Transverse colon (tissue), 4 donors: ENCODE measurements around the gene ARPC1B. TPM values are rescaled to one million over a fixed set of nuclear protein-coding genes. Genes with fewer than 3 reads are reported as not detected.
A peak's percentile ranks its signal among the peaks of the same experiment; 100 is the strongest.

Experiments used
- DNase-seq: peaks from one replicate; pipeline ENCODE4 v3.0.0-alpha.2; 2019
- H3K27ac ChIP-seq, 4 donors: fragments of 200-600 bp; sonication (generic); 2 replicates each; pipeline ENCODE4 v1.5.1; 2016 to 2018; ENCODE audit warnings: inconsistent platforms in 4 of 4
- H3K27me3 ChIP-seq: fragments of 200-600 bp; sonication (generic); 2 replicates; pipeline ENCODE4 v1.5.1; 2017; ENCODE audit warnings: inconsistent platforms
- H3K36me3 ChIP-seq, 4 donors: fragments of 200-600 bp; sonication (generic); 2 replicates each; pipeline ENCODE4 v1.5.1; 2017 to 2019; ENCODE audit warnings: inconsistent platforms in 4 of 4
- H3K4me1 ChIP-seq, 4 donors: fragments of 200-600 bp; sonication (generic); 2 replicates each; pipeline ENCODE4 v1.5.1; 2017 to 2020; ENCODE audit warnings: inconsistent platforms in 4 of 4
- H3K4me3 ChIP-seq, 4 donors: fragments of 200-600 bp; sonication (generic); 1 replicate in 1 of 4; 2 replicates in 3 of 4; pipeline versions ENCODE4 v1.5.1 to v1.6.1; 2017 to 2019; ENCODE audit warnings: inconsistent platforms in 4 of 4
- H3K9me3 ChIP-seq, 2 donors: fragments of 200-600 bp; sonication (generic); 2 replicates each; pipeline ENCODE4 v1.5.1; 2017 to 2019; ENCODE audit warnings: inconsistent platforms in 2 of 2
- EP300 ChIP-seq: sonication (generic); formaldehyde crosslinking; IDR thresholded peaks from one replicate; pipeline ENCODE4 v1.6.1; 2017; ENCODE audit warnings: antibody characterized with exemption, low read depth
- POLR2A ChIP-seq: fragments of 450-650 bp; IDR thresholded peaks from one replicate; pipeline ENCODE4 v1.6.1; 2016; ENCODE audit warnings: antibody characterized with exemption, mild to moderate bottlenecking, moderate library complexity
- POLR2AphosphoS5 ChIP-seq, 3 donors: sonication (generic); formaldehyde crosslinking; IDR thresholded peaks; one replicate each; pipeline ENCODE4 v1.6.1; 2016; ENCODE audit warnings: antibody characterized with exemption in 3 of 3
- WGBS, 2 donors: methylation state at CpG; one replicate each; pipeline ENCODE4 v1.1.5; 2018; ENCODE audit warnings: low coverage in 1 of 2; 5-methylcytosine and 5-hydroxymethylcytosine counted together
- in situ Hi-C, 4 donors: fragments of 200-750 bp; cut with MboI; loops; one replicate each; pipeline versions ENCODE4 v1.15.0 to v1.15.1; 2017; ENCODE audit warnings: low sequenced_read_pairs in 3 of 4, low pct_ligation_motif_present in 1 of 4, low pct_unique_long_range_greater_than_20kb in 1 of 4
- intact Hi-C: fragments of 100-400 bp; cut with DNase I; formaldehyde crosslinking; loops from one replicate; pipeline ENCODE4 v1.15.1; 2023; ENCODE audit warnings: low total_unique reads
- total RNA-seq, 4 donors: library from RNA; depleted of rRNA; stranded (reverse); fragments of >200 nt; gene quantifications; one replicate each; pipeline ENCODE4 v1.1.0, GENCODE V29; 2016
- TF ChIP-seq, protein P1 (sequence below), 5 experiments: fragments of 200-600 bp in 3 of 5; fragments of 450-650 bp in 2 of 5; sonication (generic) in 3 of 5; IDR thresholded peaks; 1 replicate in 2 of 5; 2 replicates in 3 of 5; pipeline ENCODE4 v1.5.1; 2016 to 2017; ENCODE audit warnings: antibody characterized with exemption in 5 of 5, inconsistent platforms in 3 of 5, mild to moderate bottlenecking in 2 of 5, moderate library complexity in 1 of 5

ARPC1B gene
- total RNA-seq, 4 donors from 2014 or later: 138 to 346 (median 186) TPM

GRCh38 chr7:99363286-99363685, 11.2 kb upstream of the ARPC1B start:
- no peak for DNase-seq
- Histone ChIP-seq H3K36me3 (peaks cover 0 to 47% (median 20%) of the 10 kb centered on the region in 4 donors), H3K27me3 (no peaks in the 10 kb centered on the region), H3K4me1 (no peaks in the 10 kb centered on the region), H3K4me3 (no peak overlapping the region), H3K9me3 (no peaks in the 10 kb centered on the region), H3K27ac (no peak overlapping the region)
- intact Hi-C loops (no loop called here), in situ Hi-C loops (loop anchor here in 1 of 4 donors (10.0 kb wide), 1 partner anchor 52 kb away; no protein-coding TSS in a partner anchor)
- TF ChIP-seq EP300 (no peak), POLR2AphosphoS5 (IDR thresholded peaks at IDR 0.05) (no peak), POLR2A (no peak)
- TF ChIP-seq, protein P1, sequence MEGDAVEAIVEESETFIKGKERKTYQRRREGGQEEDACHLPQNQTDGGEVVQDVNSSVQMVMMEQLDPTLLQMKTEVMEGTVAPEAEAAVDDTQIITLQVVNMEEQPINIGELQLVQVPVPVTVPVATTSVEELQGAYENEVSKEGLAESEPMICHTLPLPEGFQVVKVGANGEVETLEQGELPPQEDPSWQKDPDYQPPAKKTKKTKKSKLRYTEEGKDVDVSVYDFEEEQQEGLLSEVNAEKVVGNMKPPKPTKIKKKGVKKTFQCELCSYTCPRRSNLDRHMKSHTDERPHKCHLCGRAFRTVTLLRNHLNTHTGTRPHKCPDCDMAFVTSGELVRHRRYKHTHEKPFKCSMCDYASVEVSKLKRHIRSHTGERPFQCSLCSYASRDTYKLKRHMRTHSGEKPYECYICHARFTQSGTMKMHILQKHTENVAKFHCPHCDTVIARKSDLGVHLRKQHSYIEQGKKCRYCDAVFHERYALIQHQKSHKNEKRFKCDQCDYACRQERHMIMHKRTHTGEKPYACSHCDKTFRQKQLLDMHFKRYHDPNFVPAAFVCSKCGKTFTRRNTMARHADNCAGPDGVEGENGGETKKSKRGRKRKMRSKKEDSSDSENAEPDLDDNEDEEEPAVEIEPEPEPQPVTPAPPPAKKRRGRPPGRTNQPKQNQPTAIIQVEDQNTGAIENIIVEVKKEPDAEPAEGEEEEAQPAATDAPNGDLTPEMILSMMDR (IDR thresholded peaks at IDR 0.05): no peak
- WGBS, 2 donors: 92 to 96% methylated on average over 4 to 5 of the region's 5 CpGs

GRCh38 chr7:99365318-99366141, 9.0 kb upstream of the ARPC1B start:
- intact Hi-C loops: no loop called here
- Histone ChIP-seq H3K4me3 (no peak overlapping the region), H3K27ac (peak overlapping the region in 3 of 4 donors; percentile 13 to 46 (median 42)), H3K4me1 (peaks cover 0 to 3% (median 0%) of the 10 kb centered on the region in 4 donors), H3K36me3 (peaks cover 0 to 30% (median 12%) of the 10 kb centered on the region in 4 donors), H3K27me3 (no peaks in the 10 kb centered on the region), H3K9me3 (no peaks in the 10 kb centered on the region)
- peak; percentile 80 for DNase-seq
- TF ChIP-seq, protein P1 (IDR thresholded peaks at IDR 0.05): peak; percentile 43 to 69 (median 57)
- TF ChIP-seq POLR2AphosphoS5 (IDR thresholded peaks at IDR 0.05) (no peak), POLR2A (no peak), EP300 (no peak)
- in situ Hi-C loops: loop anchor here in 1 of 4 donors (10.0 kb wide), 1 partner anchor 49 kb away; no protein-coding TSS in a partner anchor
- WGBS, 2 donors: 79 to 100% methylated on average over 4 to 17 of the region's 17 CpGs

DNA sequence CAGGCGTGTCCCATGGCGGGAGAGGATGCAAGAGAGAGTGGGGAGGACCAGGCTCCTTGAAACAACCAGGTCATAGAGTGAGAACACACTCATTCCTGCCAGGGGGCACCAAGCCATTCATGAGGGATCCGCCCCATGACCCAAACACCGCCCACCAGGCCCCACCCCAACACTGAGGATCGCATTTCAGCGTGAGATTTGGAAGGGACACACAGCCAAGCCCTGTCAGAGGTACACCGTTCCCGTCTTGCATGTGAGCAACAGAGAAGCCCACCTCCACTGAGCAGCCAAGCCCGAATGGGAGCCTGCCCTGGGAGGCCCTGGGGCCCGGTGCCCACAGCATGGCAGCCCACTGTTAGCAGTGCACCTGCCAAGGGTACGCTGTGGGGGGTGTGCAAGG, 7.9 kb upstream of the ARPC1B start:
- peaks cover 0 to 23% (median 9%) of the 10 kb centered on the region in 4 donors for H3K36me3 ChIP-seq
- peaks cover 0 to 3% (median 0%) of the 10 kb centered on the region in 4 donors for H3K4me1 ChIP-seq
- intact Hi-C loops: no loop called here
- no peaks in the 10 kb centered on the region for H3K27me3 ChIP-seq
- DNase-seq: no peak
- 82% methylated on average over 11 of the region's 11 CpGs; no CpG with 5 or more reads in 1 of the 2 donors for WGBS, 2 donors
- no peak overlapping the region for H3K4me3 ChIP-seq
- in situ Hi-C loops: loop anchor here in 1 of 4 donors (10.0 kb wide), 1 partner anchor 48 kb away; no protein-coding TSS in a partner anchor
- H3K27ac ChIP-seq: no peak overlapping the region
- TF ChIP-seq EP300: no peak
- TF ChIP-seq POLR2AphosphoS5 (IDR thresholded peaks at IDR 0.05): no peak
- H3K9me3 ChIP-seq: no peaks in the 10 kb centered on the region

DNA sequence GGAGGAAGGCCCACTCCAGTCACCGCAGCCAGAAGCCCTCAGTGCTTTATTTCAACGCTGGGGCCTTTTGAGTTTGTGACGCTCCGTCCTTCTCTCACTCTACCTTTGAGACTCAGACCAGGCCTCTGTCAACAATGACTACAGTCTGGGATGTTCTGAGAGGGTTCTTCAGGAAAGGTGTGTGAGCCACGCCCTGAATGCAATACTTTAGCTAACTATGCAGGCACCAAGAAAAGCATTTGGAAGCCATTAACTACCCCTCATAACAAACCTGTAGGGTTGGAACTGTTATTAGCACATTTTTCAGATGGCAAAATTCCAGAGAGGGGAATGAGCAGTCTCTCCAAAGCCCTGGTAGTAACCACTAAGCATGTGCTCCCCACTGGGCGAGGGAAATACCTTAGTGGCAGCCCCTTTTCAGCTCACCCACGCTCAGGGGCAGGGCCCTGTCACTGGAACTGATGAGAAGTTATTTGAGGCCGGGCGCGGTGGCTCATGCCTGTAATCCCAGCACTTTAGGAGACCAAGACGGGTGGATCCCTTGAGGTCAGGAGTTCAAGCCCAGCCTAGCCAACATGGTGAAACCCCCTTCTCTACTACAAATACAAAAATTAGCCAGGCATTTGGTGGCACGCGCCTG, 5.7 kb upstream of the ARPC1B start:
- Histone ChIP-seq H3K27me3 (no peaks in the 10 kb centered on the region), H3K27ac (no peak overlapping the region), H3K36me3 (peaks cover 0 to 13% (median 7%) of the 10 kb centered on the region in 4 donors), H3K4me3 (no peak overlapping the region), H3K9me3 (no peaks in the 10 kb centered on the region), H3K4me1 (peaks cover 0 to 14% (median 11%) of the 10 kb centered on the region in 4 donors)
- no peak for TF ChIP-seq POLR2AphosphoS5 (IDR thresholded peaks at IDR 0.05)
- TF ChIP-seq POLR2A: no peak
- TF ChIP-seq, protein P1 (IDR thresholded peaks at IDR 0.05): no peak
- no peak for TF ChIP-seq EP300
- no peak for DNase-seq
- in situ Hi-C loops (loop anchor here in 1 of 4 donors (10.0 kb wide), 1 partner anchor 46 kb away; no protein-coding TSS in a partner anchor), intact Hi-C loops (no loop called here)
- 93 to 94% methylated on average over 7 to 13 of the region's 13 CpGs for WGBS, 2 donors
